ENCODE results near the gene CEBPZ. TPM values are rescaled to one million over a fixed set of nuclear protein-coding genes. Genes with fewer than 3 reads are reported as not detected.

CEBPZ gene
- total RNA-seq, 3 donors from 2014 or later = 37.9 to 51.1 (median 46.9) TPM

- peak within 1 kb of the TSS in 1 of 2 donors; percentile 61 for H3K27ac ChIP-seq
Observed at GRCh38 chr2:37188570-37188969, 42.8 kb downstream of the CEBPZ start, which contains the start of gene SULT6B1. Gene SULT6B1 (minus strand): TSS chr2:37188670. CDS start chr2:37188640, 30 bp downstream.

GRCh38 chr2:37181726-37182684, 49.4 kb downstream of the CEBPZ start:
- Histone ChIP-seq H3K36me3 (no peaks in the 10 kb centered on the region), H3K27ac (no peak overlapping the region), H3K27me3 (no peaks in the 10 kb centered on the region), H3K4me3 (no peak overlapping the region), H3K9me3 (no peaks in the 10 kb centered on the region), H3K4me1 (no peaks in the 10 kb centered on the region)
- DNase-seq (ENCODE audit: low spot score in 2 of 2) = no peak
- intact Hi-C loops (cut with DNase I; ENCODE audit: low total_unique reads) = no loop called here
- TF ChIP-seq POLR2A (IDR thresholded peaks at IDR 0.05) (no peak), CTCF (IDR thresholded peaks at IDR 0.05) (no peak), POLR2AphosphoS5 (IDR thresholded peaks at IDR 0.05) (no peak)

More at GRCh38 chr2:37188570-37188969, 42.8 kb downstream of the CEBPZ start, which contains the start of gene SULT6B1:
- DNase-seq (ENCODE audit: low spot score in 2 of 2) = no peak
- Histone ChIP-seq H3K9me3 (no peaks in the 10 kb centered on the region), H3K4me3 (no peak within 1 kb of the TSS), H3K27me3 (no peaks in the 10 kb centered on the region), H3K4me1 (no peaks in the 10 kb centered on the region), H3K36me3 (no peaks in the 10 kb centered on the region)
- intact Hi-C loops (cut with DNase I; ENCODE audit: low total_unique reads) = loop anchor here (1.0 kb wide), 1 partner anchor 22 kb away; no protein-coding TSS in a partner anchor
- TF ChIP-seq CTCF (IDR thresholded peaks at IDR 0.05) = no peak
- TF ChIP-seq POLR2A (IDR thresholded peaks at IDR 0.05) = no peak
- no peak for TF ChIP-seq POLR2AphosphoS5 (IDR thresholded peaks at IDR 0.05)

- no peak for TF ChIP-seq CTCF (IDR thresholded peaks at IDR 0.05)
- TF ChIP-seq POLR2A (IDR thresholded peaks at IDR 0.05) = no peak
- no peak for TF ChIP-seq POLR2AphosphoS5 (IDR thresholded peaks at IDR 0.05)
- Histone ChIP-seq H3K27ac (peak overlapping the region; percentile 1 to 50), H3K27me3 (no peaks in the 10 kb centered on the region), H3K9me3 (no peaks in the 10 kb centered on the region), H3K4me3 (no peak overlapping the region), H3K4me1 (no peaks in the 10 kb centered on the region), H3K36me3 (no peaks in the 10 kb centered on the region)
- intact Hi-C loops (cut with DNase I; ENCODE audit: low total_unique reads) = no loop called here
- DNase-seq (ENCODE audit: low spot score in 2 of 2) = no peak
Observed at GRCh38 chr2:37180640-37181039, 50.8 kb downstream of the CEBPZ start.

GRCh38 chr2:37180006-37180639, 51.3 kb downstream of the CEBPZ start:
- intact Hi-C loops (cut with DNase I; ENCODE audit: low total_unique reads) = no loop called here
- peak overlapping the region; percentile 1 to 69 for H3K27ac ChIP-seq
- no peak for DNase-seq (ENCODE audit: low spot score in 2 of 2)
- no peaks in the 10 kb centered on the region for H3K4me1 ChIP-seq
- TF ChIP-seq POLR2AphosphoS5 (IDR thresholded peaks at IDR 0.05) = no peak
- no peak for TF ChIP-seq CTCF (IDR thresholded peaks at IDR 0.05)
- TF ChIP-seq POLR2A (IDR thresholded peaks at IDR 0.05) = no peak
- H3K36me3 ChIP-seq = no peaks in the 10 kb centered on the region
- no peaks in the 10 kb centered on the region for H3K9me3 ChIP-seq
- no peak overlapping the region for H3K4me3 ChIP-seq
- H3K27me3 ChIP-seq = no peaks in the 10 kb centered on the region

GRCh38 chr2:37173741-37174140, 57.7 kb downstream of the CEBPZ start:
- intact Hi-C loops (cut with DNase I; ENCODE audit: low total_unique reads) = no loop called here
- Histone ChIP-seq H3K27ac (no peak overlapping the region), H3K4me3 (no peak overlapping the region), H3K27me3 (no peaks in the 10 kb centered on the region), H3K36me3 (no peaks in the 10 kb centered on the region), H3K4me1 (no peaks in the 10 kb centered on the region), H3K9me3 (no peaks in the 10 kb centered on the region)
- TF ChIP-seq POLR2A (IDR thresholded peaks at IDR 0.05) = no peak
- TF ChIP-seq POLR2AphosphoS5 (IDR thresholded peaks at IDR 0.05) = no peak
- TF ChIP-seq CTCF (IDR thresholded peaks at IDR 0.05) = no peak
- no peak for DNase-seq (ENCODE audit: low spot score in 2 of 2)
